DOHH2 (cell line): ENCODE data around the gene SMARCB1.

Source experiments
- EZH2phosphoT487 ChIP-seq: fragments of 200-600 bp; sonication (generic); IDR thresholded peaks from 2 replicates; pipeline ENCODE4 v1.6.1; 2017; ENCODE audit warnings: borderline replicate concordance, mild to moderate bottlenecking, antibody characterized with exemption, low read length, moderate library complexity, mixed read lengths
- TF ChIP-seq, protein P1 (sequence below): fragments of 200-600 bp; sonication (generic); IDR thresholded peaks from one replicate; pipeline ENCODE4 v1.5.1; 2014; ENCODE audit warnings: antibody characterized with exemption, mild to moderate bottlenecking, low read depth, low read length; ENCODE audit not compliant: poor library complexity, severe bottlenecking

DNA sequence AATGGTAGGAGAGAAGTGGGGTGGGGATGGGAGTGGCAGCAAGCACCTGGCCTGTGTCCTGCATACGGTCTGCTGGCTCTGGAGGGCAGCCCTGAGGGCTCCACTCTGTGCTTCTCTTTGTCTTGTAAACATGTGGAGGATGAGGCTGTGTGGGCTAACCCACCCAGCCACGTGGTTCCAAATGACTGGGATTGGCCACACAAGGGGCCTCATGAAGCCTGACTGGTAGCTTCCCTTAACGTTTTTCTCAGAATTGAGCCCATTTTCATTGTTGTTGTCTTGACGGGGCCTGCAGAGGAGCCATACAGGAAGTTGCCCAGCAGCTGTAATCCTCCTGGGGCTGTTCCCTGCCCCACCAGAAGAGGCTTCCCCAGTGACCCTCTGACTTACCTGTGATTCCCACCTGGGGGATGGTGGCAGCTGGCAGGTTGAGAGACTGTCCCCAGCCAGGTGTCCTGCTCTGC is 34.0 kb downstream of the SMARCB1 start:
- TF ChIP-seq EZH2phosphoT487 = no peak
- TF ChIP-seq, protein P1, sequence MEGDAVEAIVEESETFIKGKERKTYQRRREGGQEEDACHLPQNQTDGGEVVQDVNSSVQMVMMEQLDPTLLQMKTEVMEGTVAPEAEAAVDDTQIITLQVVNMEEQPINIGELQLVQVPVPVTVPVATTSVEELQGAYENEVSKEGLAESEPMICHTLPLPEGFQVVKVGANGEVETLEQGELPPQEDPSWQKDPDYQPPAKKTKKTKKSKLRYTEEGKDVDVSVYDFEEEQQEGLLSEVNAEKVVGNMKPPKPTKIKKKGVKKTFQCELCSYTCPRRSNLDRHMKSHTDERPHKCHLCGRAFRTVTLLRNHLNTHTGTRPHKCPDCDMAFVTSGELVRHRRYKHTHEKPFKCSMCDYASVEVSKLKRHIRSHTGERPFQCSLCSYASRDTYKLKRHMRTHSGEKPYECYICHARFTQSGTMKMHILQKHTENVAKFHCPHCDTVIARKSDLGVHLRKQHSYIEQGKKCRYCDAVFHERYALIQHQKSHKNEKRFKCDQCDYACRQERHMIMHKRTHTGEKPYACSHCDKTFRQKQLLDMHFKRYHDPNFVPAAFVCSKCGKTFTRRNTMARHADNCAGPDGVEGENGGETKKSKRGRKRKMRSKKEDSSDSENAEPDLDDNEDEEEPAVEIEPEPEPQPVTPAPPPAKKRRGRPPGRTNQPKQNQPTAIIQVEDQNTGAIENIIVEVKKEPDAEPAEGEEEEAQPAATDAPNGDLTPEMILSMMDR = no peak
